Central memory CD4-positive, alpha-beta T cell (primary cell): ENCODE measurements around the gene TMEM151B.
A peak's percentile ranks its signal among the peaks of the same experiment; 100 is the strongest.

ENCODE experiments used
- DNase-seq: peaks from one replicate; pipeline ENCODE4 v3.0.0; 2022

TMEM151B gene

DNA sequence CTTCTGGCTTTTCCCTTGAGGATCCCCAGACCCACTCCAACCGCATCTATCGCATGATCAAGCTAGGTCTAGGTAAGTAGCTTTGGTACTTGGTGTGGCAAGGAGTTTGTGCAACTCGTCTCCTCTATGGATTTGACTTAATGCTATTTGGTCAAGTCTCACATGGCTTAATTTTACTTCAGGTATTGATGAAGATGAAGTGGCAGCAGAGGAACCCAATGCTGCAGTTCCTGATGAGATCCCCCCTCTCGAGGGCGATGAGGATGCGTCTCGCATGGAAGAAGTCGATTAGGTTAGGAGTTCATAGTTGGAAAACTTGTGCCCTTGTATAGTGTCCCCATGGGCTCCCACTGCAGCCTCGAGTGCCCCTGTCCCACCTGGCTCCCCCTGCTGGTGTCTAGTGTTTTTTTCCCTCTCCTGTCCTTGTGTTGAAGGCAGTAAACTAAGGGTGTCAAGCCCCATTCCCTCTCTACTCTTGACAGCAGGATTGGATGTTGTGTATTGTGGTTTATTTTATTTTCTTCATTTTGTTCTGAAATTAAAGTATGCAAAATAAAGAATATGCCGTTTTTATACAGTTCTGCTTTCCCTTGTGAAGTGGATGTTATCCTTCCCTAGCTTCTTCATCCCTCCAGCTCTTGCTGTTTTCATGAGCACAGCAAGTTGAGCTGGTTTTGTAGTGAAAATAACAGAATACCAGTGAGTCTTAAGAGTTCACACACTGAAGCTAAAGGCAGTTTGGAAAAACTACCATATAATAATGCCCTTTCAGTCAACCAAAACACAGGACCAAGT lies 16.7 kb upstream of the TMEM151B start:
- DNase-seq, result peak; percentile 53

DNA sequence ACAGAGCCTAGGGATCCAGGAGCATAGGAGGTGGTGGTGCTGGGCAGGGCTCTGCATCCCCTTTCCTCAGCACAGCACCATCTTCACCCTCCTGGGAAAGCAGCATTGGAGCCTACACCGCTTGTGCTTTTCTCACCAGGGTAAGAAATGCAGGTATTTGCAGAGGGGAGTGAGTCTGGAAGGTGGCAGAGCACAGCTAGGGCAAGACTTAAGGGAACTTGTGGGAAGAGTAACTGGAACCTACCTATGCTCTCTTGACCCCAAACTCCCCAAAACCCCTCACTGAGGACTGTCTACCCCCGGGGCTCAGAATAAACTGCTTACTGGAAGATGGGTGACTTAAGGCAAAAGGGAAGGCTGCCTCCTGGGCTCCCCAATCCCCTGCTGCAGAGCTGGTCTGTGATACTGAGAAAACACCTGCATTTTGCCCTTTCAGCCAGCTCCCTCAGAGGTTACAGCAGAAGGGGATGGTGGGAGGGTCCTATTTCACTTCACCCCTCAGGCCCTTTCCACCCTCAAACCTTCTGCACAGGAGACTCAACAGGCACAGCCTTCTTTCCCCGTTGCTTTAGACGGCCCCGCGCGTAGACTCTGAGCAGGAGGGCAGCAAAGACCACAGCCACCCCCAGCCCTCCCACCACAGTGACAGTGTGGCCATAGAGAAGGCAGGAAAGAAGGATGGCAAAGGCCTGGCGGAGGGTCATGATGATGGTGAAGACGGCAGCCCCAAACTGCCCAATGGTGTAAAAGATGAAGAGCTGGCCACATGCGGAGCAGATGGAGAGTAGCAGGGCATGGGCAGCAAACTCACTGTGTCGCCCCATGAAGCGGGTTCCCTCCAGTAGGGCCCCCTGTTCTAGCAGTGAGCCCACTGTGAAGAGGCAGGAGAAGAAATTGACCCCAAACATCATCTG lies 15.8 kb upstream of the TMEM151B start:
- DNase-seq, result no peak

DNA sequence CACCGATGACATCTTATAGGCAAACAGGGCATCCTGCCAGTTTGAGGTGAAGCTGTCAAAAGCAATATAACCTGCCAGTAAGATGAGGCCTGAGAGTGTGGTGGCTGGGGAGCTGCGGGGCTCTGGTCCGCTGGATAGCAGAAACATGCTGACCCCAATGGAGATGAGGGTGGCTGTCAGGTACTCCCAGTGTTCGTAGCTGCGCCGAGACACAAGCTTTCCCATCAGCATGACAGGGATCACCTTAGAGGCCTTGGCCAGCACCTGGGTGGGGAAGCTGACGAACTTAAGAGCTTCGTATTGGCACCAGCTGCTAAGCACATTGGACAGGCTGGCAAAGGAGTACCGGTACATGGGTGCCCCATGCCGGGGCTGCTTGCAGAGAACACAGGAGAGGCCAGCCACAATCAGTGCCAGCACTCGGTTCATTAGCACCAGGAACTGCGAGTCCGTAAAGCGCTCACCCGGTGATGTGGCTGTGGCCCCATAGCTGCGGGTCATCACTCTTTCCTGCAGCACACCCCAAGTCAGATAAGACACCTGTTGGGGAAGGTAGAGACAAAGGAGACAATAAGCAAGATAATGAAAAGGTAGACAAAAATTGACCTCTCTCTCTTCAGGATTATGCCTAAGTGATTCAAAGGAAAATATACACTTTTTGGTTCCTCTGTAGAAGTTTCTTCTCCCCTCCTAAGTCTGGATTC lies 15.0 kb upstream of the TMEM151B start:
- peak; percentile 15 for DNase-seq

DNA sequence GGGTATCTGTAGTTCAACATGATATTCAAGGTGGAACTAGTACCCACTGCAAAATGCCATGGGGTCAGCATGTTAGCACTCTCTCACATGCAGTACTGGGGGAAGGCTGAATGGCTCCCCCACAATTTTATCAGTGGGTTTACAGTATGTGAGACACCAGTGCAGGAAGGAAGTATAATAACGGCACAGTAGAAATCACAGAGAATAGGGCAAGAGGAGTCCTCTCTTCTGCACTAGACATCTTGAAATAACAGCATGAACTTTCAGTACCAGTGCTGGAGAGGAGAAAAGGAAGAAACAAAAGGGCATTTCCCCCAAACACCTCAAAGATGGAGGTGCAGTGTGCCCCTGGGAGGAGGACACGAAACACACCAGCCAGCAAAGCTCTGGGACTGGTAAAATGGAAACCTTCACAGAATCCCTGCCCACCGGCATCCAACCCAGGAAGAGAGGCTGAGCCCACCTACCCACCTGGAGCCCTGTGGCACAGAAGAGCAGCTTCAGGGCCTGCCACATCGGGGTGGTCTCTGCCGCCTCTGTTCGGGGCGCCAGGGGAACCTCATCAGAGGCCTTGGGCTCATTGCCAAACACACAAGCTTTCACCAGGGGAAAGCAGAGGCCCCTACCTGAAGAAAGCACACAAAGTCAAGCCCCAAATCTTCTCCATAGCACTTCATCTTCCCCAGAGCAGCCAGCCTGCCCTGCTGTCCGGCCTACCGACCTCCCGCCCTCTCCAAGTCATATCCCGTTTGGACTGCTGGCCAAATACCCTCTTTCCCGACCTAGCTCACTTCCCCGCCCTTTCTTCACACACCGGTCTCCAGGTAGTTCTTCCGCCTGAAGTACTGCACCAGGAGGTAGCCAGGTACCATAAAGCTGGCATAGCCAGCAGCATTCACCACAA lies 14.1 kb upstream of the TMEM151B start:
- DNase-seq, result peak; percentile 28

DNA sequence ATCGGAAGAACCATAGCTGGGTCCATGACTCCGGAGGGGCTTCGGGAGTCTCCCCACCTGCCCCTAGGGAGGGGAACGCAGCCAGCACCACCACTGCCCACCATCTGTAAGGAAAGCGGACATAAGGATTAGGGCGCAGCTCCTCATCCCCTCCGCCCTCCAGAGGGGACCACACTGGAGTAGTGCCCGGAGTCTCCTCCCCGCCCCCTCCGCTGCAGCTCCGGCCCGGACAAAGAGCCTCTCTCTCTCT lies 13.6 kb upstream of the TMEM151B start:
- peak; percentile 19 for DNase-seq

DNA sequence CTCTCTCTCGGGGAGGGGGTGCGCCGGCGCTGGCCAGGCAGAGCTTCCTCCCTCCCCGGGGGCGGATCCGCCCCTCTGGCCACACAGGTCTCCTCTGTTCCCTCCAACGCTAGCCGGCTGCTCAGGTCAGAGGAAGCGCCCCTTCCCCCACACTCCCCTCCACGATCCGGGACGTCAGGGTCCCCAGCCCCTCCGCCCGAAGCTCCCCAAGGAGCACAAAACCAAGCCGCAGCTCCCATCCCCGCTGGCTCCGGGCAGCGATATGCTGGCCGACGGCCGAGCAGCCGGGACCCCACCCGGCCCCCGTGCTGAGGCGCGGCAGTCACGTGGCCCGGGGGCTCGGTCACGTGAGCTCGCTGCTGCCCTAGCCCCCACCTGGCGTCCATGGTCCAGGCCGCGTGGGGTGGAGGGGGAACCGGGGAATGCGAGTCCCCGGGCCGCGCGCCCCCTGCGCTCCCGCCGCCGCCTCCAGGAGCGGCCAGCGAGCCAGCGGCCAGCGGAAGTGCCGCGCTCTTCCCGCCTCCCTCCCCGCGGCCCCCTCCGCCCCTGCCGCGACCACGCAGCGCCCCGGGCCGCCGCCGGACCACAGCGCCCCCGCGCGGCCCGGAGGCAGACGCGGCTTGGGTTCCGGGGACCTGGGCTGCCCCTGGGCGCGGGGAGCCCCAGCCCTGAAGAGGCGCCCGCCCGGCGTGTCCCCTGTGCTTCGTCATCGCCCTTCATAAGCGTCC lies 13.1 kb upstream of the TMEM151B start, which contains the start of gene SLC35B2:
TSS of gene SLC35B2 (minus strand) at position 504 of the 728 bp plus-strand sequence. CDS start at position 386, 118 bp downstream.
- peak; percentile 65 for DNase-seq

DNA sequence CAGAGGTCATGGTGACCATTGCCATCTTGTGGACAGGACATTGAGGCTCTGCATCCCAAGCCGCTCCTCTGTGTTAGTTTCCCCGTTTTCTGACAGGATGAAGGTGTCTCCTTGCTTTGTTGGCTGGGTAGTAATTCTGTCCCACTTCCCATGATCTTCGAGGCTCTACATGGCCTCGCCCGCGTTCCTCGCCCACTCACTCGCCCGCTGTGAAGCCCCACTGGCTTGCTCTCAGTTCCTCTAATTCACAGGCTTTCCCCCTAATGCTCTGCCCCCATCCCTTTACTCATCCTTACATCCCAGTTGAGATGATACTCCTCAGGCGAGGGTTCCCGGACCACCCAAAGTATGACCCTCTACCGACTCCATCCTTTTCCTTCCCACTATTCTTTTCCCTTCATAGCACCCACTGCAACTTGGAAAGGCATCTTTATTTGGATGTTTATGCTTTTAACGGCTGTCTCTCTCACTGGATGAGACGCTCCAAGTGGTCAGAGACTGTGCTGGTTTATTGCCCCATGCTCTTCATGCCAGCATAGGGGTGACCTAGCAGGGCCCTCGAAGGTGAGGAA lies 12.4 kb upstream of the TMEM151B start:
- no peak for DNase-seq

DNA sequence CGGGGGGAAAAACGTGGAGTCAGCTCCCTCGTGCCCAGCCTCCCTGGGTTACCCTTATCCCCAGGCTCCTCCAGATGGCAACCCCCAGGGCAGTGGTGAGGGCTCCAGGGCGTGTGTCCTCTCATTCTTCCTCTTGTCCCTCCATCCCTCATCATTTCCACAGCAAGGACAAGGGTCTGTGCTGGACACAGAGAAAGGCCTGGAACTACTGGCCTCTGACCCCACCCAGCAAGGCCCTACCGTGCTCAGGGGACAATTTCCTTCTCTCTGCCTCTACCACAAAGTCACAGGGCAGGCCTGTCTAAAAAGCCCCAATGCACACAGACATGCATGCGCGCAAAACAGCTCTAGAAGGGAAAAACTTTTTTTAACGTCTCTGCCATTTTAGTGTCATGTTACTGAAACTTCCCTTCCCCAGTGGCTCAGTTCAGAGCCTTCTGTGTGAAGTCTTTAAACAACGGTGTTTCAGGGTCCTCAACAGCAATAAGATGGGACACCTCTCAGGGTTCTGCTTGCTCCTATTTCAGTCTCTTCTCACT lies 11.9 kb upstream of the TMEM151B start:
- no peak for DNase-seq

DNA sequence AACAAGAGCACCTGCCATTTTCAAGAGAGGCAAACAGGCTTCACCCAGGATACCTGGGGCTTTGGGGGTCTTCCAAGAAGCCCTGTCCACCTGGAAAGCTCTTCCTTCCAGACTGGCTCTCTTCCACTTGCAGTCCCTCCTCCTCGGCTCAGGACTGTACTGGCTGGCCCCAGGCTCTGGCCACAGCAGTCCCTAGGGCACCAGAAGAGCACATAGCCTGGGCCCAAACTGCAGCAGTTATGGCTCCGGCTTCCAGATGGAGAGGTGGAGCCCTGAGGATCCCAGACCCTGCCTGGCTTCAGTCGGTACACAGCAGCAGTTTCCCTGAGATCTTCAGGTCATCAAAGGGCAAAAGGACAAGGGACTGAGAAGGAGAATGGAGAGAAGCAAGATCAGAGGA lies 11.3 kb upstream of the TMEM151B start:
- DNase-seq, result no peak

DNA sequence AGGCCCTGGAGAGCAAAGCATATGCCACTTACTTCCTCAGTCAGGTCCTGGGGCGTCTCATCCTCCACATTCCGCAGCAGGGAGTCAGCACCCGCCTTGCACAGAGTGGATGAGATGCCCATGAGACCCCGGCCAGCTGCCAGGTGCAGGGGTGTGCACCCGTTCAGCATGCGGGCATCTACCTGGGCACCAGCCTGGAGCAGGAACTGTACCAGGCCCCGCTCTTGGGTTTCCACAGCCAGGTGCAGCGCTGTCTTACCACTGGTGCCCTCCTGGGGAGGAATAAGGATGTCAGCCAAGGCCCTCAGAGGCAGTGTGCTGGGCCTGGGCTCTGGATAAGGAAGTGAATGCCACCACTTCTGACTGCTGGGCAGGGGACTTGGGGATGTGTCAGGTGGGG lies 10.2 kb upstream of the TMEM151B start:
- DNase-seq, result no peak

DNA sequence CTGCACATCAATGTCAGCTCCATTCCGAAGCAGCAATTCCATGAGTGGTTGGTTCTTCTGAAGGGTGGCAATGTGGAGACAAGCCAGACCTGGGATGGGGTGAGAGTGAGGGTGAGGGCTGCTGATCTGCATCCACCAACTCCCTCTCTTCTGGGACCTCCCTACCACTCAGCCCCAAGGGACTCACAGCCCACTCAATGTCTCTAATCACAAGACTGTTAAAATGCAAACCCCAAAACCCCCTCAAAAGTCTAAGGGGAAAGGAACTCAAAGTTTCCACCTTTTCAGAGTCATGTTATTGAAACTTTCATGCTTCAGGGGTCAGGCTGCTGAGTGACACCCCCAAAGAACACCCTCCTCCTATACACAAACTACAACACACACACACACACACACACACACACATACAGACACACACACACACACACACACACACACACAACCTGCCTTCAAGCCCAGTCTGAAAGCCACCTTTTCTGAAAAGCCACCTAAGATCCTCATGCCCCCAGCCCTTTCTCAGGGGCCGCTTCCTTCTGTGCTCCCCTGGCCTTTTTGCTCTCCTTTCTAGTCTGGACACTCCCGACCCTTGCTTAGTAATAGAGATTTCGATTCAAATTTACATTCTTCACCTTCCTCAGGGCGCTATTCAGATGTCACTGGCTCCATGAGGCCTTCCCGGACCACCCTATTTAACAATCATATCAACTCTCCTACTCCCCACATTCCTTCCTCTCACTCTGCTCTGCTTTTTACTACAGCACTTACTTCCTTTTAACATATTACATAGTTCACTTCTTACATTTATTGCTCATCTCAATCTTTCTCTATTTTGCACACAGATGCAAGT lies 9.6 kb upstream of the TMEM151B start:
- no peak for DNase-seq

DNA sequence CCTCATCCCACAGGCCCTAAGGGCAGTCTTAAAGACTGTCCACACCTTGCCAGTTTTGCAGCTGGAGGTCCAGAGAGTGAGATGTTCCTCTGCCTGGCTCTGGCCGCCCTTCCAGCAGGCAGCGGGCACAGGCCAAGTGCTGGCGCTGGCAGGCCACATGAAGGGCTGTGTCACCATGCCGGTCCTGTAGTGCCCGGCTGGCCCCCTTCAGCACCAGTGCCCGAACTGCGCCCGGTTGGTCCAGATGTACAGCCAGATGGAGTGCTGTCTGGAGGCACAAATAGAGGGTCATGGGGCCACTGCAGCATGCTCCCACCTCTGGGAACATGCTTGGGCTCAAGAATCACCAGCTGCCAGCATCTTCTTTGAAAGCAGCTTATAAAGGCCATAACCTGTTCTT lies 8.7 kb upstream of the TMEM151B start:
- no peak for DNase-seq

DNA sequence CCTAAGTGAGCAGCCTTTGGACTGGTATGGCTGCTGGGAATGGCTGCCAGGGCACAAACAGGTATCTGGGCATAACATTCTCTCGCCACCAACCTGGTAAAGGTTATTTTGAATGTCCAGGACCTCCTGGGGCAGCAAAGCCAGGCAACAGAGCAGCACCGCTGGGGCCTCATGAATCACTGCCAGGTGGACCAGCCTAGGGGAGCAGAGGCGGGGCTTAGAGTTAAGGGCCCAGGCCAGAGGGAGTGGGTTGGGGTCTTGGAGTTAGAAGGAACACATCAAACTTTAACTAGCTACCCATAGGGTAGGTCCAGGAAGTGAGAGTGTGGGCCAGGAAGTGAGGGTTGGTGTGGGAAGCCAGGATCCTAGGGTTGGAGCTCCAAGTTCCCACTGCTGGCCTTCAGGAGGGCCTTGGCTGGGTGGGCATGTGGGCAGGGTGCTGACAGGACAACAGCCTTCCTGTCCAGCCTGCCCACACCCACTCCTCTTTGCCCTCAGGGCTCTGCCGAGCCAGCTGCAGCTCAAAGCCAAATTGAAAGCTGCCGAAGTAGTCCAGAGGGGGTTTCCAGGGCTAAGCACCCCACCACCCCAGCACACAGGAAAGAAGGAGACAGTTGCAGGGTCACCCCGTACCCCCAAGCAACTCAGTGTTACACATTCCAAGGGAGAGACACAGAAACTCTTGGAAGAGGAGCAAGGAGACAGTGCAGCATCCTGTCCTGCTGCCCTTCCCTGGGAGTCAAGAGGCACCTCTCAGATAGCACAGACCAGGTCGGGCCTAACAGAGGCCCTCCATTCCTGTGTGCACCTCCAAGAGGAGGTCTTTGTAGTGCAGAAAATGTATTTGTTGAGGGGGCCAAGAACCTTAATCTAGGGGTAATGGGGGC lies 7.5 kb upstream of the TMEM151B start:
- DNase-seq, result peak; percentile 9

DNA sequence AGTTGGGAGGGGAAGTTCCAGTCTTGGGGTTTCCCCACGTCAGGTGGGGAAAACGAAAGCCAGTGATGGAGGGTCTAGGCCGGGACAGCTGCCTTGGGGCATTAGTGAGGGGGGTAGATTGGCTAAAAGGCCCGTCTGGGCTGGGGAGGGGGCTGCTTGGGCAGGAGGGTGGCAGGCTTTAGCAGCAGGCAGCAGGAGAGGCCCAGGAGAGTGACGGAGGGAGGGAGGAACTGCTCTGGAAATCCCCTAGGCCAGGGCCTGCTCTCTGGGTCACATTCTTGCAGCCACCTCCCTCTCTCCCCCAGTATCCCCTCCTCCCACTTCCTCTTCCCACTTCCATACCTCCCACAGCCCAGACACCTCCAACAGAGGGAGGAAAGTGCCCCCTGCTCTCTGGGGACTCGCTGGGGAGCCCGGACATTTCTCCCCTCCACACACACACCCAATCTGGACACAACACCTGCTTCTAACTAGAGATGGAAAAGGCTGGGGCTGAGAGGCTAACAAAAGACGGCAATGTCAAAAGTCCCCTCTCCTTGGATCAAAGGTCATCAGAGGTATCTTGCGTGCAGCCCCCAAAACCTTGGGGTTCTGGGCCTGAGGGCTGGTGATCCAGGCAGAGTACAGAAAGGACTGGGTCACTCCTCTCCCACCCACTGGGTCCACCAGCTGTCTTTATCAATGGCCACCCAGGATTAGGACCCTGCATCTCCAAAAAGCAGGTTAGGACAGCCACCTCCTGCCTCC lies 6.7 kb upstream of the TMEM151B start:
- DNase-seq, result peak; percentile 43

DNA sequence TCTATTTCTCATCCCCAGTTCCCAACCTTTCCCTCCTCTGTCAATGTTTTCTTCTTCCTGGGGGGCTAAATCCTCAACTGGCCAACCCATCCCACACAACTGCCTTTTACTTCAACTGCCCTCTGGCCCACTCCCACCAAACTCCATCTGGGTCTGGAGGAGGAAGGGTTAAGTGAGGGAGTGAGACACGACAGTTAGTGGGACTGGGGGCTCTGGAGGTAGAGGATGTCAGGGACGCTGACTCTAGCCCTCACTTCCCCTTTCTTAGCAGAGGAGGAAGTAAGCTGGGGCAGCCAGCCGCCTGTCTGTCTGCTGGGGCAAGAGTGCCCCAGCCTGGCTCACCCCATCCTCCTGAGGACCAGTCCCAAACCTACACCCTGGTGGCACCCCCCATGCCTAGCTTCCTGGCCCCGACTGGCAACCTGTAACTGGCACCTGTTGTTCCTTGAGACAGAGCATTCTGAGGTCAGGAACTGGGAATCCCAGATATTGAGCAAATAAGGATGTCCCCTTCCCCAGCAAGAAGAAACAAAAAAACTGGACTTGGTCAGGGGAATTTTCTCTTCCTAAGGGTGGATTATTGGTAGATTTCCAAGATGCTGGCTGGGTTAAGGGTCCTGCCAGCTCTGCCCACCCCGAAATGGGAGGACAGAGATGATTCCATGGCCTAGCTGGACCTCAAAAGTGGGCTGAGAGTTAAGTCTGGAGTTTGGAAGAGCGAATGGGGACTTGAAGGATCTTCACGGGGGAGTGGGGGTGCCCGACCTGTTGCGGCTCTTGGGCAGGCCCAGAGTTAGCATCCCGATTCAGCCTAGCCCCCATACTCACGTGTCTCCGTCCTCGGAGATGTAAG lies 5.9 kb upstream of the TMEM151B start:
- peak; percentile 31 for DNase-seq

DNA sequence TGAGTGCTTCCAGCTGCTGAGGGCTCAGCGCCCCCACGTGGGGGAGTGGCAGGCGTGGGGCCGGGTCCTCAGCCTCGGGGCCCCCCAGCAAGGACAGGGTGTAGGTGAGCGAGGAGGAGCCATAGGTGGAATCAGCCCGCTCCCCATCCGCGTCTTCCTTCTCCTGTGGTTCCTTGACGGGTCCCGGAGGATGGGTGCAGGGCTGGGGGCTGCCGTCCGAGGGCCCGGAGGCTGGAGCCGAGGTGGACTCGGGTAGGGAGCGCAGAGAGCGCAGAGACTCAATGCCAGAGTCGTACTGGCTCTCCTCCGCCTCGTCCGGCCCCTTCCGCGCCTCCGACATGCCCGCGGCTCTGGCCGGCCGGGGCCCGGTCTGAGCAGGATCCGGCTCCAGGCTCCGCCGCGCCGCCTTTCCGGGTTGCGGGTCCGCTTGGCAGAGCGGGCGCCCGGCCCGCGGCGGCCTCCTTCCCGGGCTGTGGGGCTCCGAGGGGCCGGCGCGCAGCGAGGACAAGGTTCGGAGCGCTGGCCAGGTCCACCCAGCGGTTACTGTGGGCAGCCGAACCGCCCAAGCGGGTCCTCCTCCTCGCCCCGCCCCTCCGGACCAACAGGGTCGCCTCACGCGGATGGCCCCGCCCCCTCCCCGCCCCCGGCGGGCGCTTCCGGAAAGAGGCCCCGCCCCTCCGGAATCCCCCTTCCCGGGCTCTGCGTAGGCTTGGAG lies 5.1 kb upstream of the TMEM151B start, which contains the start of gene NFKBIE:
TSS of gene NFKBIE (minus strand) at position 545 of the 715 bp plus-strand sequence. CDS start at position 340, 205 bp downstream.
- peak; percentile 94 for DNase-seq
